Umbilical cord (tissue), 2 donors: ENCODE measurements around the gene CLPTM1L. TPM values are rescaled to one million over a fixed set of nuclear protein-coding genes. Genes with fewer than 3 reads are reported as not detected.
"Not testable (repeated sequence)": the region's sequence is repeated elsewhere in the genome, so short reads cannot be mapped to it uniquely, and the experiment has no call there.

Experiments used
- DNase-seq: peaks from one replicate; pipeline ENCODE4 v3.0.0-alpha.2; 2015; ENCODE audit warnings: low spot score
- total RNA-seq: library from RNA; depleted of rRNA; stranded (reverse); fragments of >200 nt; gene quantifications from one replicate; pipeline ENCODE4 v1.2.3, GENCODE V29; 2014; ENCODE audit warnings: low replicate concordance; ENCODE audit not compliant: insufficient read depth

The CLPTM1L gene
- total RNA-seq, 1 donor from 2014 or later, result 128 TPM

DNA sequence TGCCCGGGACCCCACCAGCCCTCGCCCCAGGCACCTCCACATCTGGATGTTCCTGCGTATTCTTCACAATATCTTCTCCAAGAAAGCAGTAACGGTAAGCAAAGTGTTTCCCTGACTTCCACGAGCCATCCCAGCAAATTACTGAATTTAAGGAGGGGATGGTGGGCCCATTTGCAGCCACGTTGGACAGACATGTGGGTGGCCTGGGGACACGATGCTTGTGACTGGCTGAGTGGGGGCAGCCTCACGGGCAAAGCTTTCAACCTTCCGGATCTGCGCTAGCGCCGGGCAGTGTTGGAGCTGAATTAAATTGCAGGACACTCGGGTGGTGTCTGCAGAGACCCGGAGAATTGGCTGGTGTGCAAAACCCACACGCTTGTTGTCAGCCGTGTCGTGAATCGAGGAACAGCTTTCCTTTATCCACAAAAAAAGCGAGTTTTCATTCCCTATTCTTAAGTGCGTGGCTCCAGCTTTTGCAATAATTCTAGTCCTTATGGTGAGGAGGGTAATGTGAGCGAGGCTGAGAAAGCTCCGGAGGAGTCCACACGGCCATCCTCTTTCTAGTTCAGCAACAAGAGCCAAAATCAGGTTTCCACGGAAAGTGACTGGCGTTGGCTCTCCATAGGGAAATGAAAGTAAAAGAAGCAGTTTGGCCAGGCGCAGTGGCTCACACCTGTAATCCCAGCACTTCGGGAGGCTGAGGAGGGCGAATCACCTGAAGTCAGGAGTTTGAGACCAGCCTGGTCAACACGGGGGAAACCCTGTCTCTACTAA, 17.5 kb upstream of the CLPTM1L start:
- no peak for DNase-seq

DNA sequence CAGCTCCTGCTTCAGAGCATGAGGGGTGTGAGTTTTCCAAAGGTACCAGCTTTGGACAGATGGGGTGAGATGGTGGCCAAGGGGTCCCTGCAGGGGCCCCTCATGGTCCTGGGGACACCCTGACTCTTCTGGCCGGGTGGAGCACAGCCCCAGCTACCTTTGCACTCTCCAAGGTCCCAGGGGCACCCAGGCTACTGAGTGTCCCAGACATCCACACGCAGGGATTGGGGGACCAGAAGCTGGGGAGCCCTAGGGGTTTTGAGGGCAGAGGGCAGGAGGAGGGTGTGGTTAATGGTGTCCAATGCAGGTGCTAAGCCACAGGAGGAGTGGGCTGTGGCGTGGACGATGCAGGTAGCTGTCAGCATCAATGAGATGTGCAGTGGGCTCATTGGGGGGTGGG, 16.0 kb upstream of the CLPTM1L start:
- no peak for DNase-seq

DNA sequence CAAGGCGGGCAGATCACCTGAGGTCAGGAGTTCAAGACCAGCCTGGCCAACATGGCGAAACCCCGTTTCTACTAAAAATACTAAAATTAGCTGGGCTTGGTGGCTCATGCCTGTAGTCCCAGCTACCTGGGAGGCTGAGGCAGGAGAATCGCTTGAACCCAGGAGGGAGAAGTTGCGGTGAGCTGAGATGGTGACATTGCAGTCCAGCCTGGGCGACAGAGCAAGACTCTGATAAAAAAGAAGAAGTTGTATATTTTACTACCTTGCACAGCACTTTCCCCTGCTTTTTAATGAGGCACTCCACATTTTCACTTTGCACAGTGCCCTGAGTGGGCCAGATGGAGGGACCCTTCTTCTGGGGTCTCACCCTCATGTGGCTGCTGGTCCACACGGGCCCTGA, 15.5 kb upstream of the CLPTM1L start:
- DNase-seq, result not testable (repeated sequence)

DNA sequence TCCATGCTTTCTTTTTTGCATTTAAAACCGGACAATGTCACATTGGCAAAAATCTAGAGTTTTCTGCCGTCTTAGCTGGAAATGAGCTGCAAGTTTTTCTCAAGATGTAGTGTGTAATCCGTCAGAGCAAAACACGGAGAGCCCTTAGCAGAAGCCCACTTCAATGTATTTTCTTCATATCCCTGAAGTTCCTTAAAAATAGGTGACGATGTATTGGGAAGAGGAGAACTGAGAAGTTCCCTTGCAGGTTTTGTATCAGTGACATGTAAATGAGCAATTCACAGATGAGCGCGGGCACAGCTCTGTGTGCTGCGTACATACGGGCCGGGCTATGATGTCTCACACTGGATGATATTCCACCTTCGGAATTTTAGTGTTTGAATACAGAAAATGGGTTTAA, 14.8 kb upstream of the CLPTM1L start:
- no peak for DNase-seq

DNA sequence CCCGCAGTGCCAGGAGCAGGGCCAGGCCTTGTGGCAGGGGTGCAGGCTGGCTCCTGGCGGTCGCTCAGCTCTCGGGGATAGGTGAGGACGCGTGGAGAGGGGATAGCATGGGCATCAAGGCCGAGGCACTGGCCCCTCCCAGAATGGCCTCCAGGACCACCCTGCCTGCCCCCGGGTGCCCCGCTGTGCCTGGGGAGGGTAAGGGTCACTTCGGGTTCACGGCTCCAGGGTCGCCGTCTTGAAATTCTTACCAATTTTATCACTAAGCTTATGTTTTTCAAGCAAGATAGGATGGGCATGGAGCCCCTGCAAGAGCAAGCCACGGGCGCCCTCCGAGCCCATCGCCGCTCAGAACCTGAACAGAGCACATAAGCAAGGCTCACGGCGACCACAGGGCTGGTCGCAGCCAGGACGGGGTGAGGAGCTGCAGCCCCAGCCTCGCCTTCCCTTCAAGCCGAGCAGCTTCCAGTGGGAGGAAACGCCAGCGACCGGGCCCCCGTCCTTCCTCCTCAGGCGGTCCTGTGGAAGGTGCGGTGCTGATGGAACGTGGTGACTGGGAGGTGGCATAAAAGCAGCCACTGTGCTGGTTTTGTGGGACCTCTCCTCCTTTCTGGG, 14.2 kb upstream of the CLPTM1L start:
- no peak for DNase-seq

DNA sequence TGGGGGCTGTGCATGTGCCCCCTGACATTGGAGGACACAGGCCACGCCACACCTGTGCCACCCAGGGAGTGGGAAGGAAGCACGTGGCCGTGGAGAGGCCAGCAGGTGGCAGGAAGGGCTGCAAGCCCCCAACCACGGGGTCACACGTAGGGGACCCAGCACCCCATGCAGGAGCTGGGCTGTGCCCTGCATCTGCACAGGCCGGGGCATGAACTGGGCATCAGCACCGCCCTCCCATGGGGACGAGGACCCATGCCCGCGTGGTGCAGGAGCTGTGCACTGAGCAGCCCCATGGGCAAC, 13.8 kb upstream of the CLPTM1L start:
- no peak for DNase-seq

DNA sequence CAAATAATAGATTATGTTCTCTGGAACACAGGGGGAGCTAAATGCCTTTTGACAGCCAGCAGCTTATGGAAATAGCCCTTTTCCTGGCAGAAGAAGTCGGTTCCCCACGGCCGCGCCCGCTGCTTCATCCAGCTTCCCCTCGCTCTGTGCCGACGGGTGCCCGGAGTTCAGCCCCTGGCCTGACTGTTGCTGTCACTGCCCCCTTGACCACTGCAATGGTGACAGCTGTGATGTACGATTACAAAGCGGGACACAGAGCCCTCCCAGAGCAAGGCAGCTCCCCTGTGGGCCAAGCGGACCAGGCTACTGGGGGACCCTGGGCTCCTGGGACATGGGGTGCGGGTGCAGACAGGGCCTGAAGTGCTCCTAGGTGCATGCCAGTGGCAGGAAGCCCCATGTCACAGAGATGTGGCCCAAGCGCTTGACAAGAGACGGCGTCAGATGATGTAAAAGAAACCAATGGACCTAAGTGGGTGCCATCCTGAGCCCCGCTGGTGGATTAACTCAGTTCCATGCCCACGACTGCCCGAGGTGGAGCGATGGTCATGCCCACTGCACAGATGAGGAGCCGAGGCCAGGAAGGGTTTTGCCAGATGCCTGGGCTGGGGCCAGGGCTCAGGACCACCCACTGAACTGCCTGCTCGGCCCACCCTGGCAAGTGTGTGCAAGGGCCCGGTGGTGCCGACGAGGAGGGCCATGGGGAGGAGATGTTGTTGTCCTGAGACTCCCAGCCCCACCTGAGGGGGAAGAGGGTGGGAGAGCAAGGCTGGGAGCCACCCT, 13.2 kb upstream of the CLPTM1L start:
- DNase-seq, result no peak

DNA sequence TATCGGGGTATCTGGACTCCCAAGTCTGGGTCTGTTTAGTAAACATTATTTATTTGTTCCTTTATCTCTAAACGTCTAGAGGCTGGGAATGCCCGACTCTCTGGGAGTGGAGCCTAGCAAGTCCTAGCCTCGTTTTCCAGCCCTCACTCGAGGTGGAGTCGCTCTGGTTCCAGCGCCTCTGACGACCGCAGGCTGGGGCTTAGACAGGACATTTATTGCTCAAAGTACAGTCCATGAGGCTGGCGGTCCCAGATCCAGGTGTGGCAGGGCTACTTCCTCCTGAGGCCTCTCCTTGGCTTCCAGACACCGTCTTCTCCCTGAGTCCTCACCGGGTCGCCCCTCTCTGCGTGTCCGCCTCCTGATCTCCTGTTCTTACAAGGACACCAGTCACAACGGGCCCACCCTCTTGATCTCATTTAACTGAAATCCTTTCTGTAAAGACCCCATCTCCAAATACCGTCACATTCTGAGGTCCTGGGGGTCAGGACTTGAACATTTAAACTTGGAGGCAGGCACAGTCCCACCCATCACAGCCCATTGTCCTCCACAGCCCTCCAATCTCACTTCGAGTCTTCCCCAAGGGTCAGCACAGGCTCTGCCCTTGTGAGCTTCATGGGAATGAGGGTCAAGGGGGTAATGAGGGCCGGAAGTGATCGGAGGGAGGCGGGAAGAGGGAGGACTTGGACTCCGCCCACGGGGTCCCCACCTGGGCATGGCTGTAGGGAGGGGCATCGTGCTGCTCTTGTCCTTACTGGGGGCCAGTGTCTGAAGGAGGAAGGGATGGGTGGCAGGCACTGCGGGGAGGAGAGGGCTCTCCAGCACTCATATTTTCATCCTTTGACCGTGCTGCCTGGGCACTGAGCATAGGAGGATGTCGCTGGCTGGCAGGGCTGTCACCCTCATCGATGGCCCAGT, 12.2 kb upstream of the CLPTM1L start:
- no peak for DNase-seq

DNA sequence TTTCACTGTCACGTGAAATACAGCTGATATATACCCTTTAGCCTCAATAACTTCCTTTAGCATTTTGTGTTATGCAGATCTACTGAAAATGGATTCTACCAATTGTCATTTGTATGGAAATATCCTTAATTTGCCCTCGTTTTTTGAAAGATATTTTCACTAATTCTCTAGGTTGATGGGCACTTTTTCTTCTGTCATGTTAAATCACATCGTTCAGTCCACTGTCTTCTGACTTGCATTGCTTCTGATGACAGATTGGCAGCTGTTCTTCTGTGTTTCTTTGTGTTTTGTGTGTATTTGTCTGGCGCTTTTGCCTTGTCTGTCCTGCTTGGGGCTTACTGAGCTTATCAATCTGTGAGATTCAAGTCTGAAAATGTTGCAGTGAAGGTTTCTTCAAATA, 9.7 kb upstream of the CLPTM1L start:
- DNase-seq, result no peak

DNA sequence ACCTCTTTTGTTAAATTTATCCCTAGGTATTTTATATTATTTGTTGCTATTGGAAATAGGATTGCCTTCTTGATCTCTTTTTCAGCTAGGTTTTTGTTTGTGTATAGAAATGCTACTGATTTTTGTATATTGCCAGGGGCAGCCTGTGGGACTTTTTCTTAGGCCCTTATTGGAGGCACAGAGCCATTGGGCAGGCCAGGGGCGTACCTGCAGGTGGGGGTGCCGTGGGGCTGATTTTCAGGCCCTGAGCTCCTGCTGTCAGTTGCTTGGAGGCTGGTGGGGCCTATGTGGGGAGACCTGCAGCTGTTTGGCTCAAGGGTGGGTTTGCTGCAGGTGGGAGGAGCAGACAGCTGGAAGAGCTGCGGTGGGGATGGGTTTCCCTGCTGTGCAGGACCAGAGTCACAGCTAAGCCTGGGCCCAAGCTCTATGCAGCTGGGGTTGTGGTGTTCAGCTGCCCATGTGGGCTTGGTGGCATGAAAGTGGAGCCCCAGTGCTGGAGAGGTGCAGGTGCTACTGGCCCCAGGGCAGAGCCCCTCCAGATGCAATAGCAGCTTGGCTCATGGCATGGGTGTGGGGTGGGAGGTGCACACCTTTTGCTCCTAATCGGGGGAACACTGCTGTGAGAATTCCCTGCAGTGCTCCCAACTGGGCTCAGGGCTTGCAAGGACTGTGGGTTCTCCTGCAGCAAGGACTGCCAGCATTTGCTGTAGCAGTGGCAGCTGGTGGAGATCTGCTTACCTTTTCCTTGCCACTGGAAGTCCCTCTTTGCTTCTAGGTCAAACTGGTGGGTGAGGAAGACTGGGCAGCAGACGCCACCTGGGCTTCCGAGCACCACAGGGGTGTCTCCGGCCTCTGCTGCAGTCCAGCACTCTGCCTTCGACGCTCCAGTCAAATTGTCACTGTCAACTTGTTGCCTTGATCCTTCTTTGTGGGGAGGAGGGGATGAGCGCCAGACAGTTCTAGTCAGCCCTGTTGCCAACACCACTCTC, 7.6 kb upstream of the CLPTM1L start:
- no peak for DNase-seq

DNA sequence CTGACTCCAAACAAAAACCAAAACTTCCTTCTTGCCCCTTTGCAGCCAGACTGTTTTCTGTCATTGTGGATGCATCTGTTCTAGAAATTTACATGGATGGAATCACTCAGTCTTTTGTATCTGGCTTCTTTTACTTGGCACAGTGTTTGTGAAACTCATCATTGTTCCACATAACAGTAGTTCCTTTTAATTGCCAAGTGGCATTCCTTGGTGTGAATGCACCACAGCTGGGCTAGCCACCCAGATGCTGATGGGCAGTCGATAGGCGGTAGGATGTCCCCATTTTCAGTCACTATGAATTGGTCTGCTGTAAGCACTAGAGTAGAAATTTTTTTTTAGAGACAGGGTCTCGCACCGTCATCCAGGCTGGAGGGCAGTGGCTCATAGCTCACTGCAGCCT, 6.3 kb upstream of the CLPTM1L start:
- no peak for DNase-seq

DNA sequence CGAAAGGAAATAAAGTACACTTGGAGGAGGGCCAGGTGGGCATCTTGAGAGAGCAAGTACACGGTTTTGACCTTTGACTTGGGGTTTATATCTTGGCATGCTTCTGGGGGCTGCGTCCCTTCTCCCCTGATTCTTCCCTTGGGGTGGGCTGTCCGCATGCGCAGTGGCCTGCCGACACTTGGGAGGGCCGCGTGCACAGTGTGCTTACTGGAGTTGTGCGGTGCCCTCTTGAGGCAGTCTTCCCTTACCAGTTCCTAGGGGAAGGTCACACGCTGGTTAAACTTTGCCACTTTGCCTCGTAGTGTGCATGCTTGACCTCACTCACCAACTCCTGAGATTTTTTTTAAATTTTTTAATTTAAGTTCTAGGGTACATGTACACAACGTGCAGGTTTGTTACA, 4.3 kb upstream of the CLPTM1L start:
- no peak for DNase-seq

DNA sequence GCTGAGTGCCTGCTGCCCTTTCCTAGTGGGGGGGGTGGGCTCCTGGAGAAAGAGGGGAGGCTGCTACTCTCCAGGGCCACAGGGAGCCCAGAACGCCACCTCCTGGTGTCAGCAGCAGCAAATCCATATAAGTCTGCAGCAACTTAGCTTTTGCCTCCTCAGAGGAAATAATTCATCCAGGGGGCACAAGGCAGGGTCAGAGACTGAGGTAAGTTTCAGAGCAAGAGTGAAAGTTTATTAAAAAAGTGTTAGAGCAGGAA, 4.0 kb upstream of the CLPTM1L start:
- DNase-seq, result no peak

DNA sequence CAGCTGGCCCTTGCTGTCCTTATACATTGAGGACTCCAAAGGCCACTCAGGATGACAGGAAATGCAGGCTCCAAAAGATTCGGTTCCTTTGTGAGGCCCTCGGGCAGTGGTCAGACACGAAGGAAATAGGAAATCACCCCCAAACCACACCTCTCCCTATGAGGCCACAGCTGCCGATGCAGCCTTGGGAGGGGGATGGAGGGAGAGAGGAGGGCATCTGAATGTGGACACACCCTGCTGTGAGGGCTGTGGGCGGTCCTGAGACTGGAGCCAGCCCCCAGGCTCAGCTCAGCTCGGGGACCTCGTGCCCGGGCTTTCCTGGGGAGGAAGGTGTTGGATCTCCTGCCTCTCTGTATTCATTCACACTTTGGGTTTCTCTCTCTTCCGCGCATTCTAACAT, 2.7 kb upstream of the CLPTM1L start:
- no peak for DNase-seq

DNA sequence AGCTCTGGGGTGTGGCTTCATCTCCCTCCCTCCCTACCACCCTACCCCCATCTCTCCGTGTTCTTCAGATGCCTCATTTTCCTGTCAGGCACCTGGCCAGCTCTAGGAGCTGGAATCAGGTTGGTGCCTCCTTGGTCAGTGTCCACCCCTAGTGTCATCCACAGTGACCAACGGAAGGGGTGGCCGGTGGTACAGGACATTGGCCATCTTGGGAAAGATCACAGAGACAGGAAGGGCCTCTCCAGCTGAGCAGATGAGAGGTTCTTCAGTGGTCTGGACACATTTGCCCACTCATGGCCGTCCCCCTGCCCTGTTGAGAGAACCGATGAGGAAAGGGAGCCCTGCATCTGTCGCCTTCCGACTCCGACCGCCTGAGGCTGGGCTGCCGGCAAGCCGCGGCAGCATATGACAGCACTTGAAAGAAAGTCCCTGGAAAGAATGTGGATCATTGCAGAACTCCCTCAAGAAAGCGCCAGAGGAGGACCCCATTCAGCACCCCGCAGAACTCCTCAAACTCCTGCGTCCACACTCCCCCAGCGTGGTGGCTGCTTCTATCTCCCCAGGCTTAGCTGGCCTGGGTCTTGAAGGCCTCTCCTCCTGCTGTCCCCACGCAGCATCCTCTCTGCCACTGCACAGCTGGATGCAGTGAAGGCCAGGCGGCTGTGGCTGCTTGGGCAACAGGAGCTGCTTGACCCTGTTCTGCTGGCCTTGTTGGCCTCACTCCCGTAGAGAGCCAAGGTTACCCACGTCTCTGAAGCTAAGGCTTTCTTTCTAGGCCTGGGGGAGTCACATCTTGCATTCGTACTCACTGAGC, 1.9 kb upstream of the CLPTM1L start:
- DNase-seq, result no peak

DNA sequence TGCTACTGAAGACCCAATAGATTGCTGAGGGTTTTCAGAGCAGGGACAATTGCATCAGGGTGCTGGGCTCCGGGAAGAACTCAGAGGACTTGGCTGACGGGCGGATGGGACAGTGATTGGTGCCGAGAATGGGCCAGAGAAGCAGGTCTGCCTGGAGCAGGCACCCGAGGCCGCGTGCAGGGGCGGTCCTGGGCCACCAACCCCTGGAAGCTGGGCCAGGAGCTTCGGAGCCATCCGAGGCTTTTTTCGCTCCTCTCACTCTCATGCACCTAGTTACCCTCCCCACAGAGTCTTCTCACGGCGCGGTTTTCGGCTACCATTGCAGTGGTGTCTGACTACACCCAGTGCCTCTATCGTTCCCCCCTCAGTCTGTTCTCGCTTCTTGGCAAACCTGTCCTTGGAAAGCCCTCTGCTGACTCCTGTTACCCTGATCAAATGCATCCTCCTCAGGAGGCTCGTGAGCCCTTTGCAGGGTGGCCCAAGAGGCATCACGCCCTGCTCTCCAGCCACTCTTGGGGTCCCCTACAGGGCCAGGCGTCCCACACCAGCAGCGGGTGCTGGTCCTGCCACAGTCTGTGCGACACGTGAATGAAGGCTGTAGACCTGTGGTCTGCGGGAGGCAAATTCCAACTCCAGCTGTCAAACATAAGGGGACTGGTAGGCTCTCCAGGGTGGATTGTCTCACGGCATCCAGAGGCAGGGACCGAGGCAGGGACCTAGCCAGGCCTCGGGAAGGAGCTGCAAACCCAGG, 1.2 kb upstream of the CLPTM1L start:
- DNase-seq, result no peak

DNA sequence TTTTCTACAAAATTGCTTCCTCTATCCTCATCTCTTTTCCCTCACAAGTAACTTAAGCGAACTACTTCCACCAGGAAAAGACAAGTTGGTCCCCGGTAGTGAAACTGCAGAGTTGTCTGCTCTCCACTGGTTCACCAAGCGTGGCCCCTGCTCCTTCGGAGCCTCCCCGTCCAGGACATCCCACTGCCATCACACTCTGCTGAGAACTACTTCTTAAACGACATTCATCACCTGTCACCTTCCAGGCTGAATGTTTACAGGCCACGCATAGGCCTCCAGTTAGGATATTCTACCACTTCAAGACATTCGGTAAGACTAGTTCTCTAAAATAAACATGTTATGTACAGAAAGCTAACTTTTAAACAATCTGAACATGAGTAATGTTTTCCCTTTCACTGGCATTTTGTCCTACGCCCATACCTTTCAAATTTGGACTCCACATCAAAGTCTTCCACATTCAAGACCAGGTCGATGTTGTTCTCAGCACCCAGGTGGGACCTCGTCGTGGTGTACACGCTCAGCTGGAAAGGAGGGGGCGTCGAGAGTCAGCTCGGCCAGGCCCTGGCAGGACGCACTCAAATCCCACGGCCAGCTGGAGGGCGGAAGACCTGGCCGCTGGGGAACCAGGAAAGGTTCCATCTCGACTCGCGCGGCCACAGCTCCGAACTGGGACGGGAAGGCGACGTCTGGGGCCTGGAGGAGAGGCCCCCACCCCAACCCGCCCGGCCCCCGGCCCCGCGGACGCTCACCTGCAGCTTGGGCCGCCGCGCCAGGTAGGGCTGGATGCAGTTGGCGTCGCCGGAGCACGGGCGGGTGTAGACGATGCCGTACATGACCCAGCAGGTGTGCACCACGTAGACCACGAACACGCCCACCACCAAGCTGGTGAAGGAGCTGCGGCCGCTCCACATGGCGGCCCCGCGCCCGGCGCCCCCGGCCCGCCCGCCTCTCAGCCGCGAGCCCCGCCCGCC, 683 bp downstream of the CLPTM1L start:
- DNase-seq, result no peak

DNA sequence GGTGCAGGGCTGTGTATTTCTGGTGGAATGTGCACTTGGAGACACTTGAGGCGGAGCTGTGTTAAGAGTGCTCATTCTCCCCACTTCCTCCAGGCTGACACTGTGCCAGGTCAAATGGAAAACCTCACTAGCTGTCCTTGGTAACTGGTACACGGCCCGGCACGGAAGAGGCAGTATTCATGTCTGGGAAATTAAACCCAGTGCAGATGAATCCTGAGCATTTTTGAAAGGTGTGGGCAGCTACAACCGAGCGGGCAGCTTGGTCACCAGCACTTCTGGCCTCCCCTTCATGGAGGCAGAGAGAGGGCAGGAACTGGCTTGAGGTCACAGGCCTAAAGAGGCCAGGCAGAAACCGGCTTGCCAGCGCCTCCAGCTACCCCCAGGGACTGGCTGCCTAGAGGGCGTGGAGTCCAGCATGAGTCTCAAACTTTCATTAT, 1.6 kb downstream of the CLPTM1L start:
- no peak for DNase-seq
